ENCODE data around the gene FCRL6. TPM values are rescaled to one million over a fixed set of nuclear protein-coding genes. Genes with fewer than 3 reads are reported as not detected.

Gene FCRL6
- total RNA-seq, 1 donor from 2014 or later, result not detected

DNA sequence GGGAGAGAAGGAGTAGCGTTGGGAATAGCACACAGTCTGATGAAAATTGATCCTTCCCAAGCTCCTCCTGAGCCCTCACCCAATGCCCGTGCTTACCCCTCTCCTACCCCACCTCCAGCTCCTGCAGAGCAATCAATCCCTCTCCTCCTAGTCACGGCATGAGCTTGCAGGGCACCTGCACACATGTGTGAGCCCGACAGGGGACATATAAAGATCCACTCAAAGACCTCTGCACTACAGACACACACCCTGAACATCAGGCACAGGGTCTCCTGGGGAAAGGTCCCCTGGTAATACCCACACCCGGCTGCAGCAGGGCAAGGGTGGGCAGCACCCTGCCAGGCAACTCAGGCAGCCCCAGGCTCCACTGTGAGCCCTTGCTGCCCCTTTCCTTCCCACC lies 59.9 kb downstream of the FCRL6 start:
- TF ChIP-seq, protein P1, sequence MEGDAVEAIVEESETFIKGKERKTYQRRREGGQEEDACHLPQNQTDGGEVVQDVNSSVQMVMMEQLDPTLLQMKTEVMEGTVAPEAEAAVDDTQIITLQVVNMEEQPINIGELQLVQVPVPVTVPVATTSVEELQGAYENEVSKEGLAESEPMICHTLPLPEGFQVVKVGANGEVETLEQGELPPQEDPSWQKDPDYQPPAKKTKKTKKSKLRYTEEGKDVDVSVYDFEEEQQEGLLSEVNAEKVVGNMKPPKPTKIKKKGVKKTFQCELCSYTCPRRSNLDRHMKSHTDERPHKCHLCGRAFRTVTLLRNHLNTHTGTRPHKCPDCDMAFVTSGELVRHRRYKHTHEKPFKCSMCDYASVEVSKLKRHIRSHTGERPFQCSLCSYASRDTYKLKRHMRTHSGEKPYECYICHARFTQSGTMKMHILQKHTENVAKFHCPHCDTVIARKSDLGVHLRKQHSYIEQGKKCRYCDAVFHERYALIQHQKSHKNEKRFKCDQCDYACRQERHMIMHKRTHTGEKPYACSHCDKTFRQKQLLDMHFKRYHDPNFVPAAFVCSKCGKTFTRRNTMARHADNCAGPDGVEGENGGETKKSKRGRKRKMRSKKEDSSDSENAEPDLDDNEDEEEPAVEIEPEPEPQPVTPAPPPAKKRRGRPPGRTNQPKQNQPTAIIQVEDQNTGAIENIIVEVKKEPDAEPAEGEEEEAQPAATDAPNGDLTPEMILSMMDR (IDR thresholded peaks at IDR 0.05), result no peak
- no peak overlapping the region for H3K4me3 Mint-ChIP-seq (ENCODE audit: unreplicated experiment)
- no peaks in the 10 kb centered on the region for H3K36me3 Mint-ChIP-seq (ENCODE audit: low read depth)
- no peaks in the 10 kb centered on the region for H3K9me3 Mint-ChIP-seq (ENCODE audit: low read depth)
- DNase-seq (ENCODE audit: low spot score), result no peak
- no peaks in the 10 kb centered on the region for H3K27me3 Mint-ChIP-seq (ENCODE audit: low read depth)
- H3K4me1 Mint-ChIP-seq (ENCODE audit: low read depth), result no peaks in the 10 kb centered on the region
- H3K27ac Mint-ChIP-seq (ENCODE audit: unreplicated experiment), result no peak overlapping the region

DNA sequence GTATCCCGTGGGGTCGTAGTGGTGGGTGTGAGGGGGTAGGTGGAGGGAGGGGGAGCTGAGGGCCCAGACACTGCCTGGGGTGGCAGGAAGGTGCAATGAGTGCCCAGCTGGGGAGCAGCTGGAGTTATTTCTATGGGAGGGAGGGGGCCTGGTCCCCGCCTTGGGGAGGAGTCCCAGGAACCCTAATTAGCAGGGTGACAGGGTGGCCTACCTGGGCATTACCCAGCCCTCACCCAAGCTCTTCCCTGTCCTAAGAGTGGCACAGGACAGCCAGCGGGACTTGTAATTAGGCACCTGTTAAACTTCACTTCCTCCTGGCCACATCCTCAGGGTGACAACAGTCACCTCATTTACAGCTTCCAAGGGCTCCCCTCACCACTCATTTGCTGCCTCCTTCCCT lies 60.4 kb downstream of the FCRL6 start, which contains the start of gene VSIG8:
VSIG8 (minus strand) TSS at position 101 of the 400 bp plus-strand sequence. CDS start 136 bp downstream, outside the sequence.
- no peaks in the 10 kb centered on the region for H3K27me3 Mint-ChIP-seq (ENCODE audit: low read depth)
- H3K36me3 Mint-ChIP-seq (ENCODE audit: low read depth), result no peaks in the 10 kb centered on the region
- DNase-seq (ENCODE audit: low spot score), result no peak
- TF ChIP-seq, protein P1 (IDR thresholded peaks at IDR 0.05), result no peak
- no peak within 1 kb of the TSS for H3K27ac Mint-ChIP-seq (ENCODE audit: unreplicated experiment)
- H3K4me1 Mint-ChIP-seq (ENCODE audit: low read depth), result no peaks in the 10 kb centered on the region
- H3K4me3 Mint-ChIP-seq (ENCODE audit: unreplicated experiment), result no peak within 1 kb of the TSS
- no peaks in the 10 kb centered on the region for H3K9me3 Mint-ChIP-seq (ENCODE audit: low read depth)

DNA sequence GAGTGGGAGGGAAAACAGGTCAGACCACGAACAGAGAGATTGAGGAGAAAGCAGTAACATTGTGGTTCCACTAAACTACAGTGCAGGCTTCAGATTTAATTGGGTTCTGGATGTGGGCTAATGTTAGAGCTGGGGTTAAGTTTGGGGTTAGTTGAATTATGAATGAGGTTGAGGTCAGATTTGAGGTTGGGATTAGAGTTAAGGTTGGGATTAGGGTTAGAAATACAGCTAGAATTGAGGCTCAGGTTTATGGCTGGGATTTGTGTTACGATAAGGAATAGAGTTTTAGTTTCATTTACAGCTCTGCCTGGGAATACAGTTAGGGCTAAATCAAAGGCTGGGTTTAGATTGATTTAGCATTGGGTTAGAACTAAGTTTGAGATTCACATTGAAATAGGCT lies 62.1 kb downstream of the FCRL6 start:
- H3K36me3 Mint-ChIP-seq (ENCODE audit: low read depth), result no peaks in the 10 kb centered on the region
- no peaks in the 10 kb centered on the region for H3K27me3 Mint-ChIP-seq (ENCODE audit: low read depth)
- H3K9me3 Mint-ChIP-seq (ENCODE audit: low read depth), result no peaks in the 10 kb centered on the region
- no peak overlapping the region for H3K4me3 Mint-ChIP-seq (ENCODE audit: unreplicated experiment)
- TF ChIP-seq, protein P1 (IDR thresholded peaks at IDR 0.05), result no peak
- peaks cover 7% of the 10 kb centered on the region for H3K4me1 Mint-ChIP-seq (ENCODE audit: low read depth)
- no peak overlapping the region for H3K27ac Mint-ChIP-seq (ENCODE audit: unreplicated experiment)
- no peak for DNase-seq (ENCODE audit: low spot score)

Other genes starting within 250 kb of the FCRL6 start
- not detected in 3 replicates for gene APCS, start 214.5 kb upstream of the FCRL6 start, total RNA-seq
- not detected in 3 replicates for gene CRP, start 87.8 kb upstream of the FCRL6 start, total RNA-seq
- gene DUSP23, start 21.4 kb upstream of the FCRL6 start, total RNA-seq, result 15.4 to 21.3 TPM (median 16.9 TPM) in 3 replicates
- not detected in 3 replicates for gene SLAMF8, start 24.5 kb downstream of the FCRL6 start, total RNA-seq
- not detected in 3 replicates for gene VSIG8, start 60.3 kb downstream of the FCRL6 start, total RNA-seq
- 0.37 to 0.95 TPM (median 0.73 TPM) in 3 replicates for gene CFAP45, start 97.8 kb downstream of the FCRL6 start, total RNA-seq
- 222 to 392 TPM (median 388 TPM) in 3 replicates for gene TAGLN2, start 123.1 kb downstream of the FCRL6 start, total RNA-seq
- not detected in 3 replicates for gene IGSF9, start 143.3 kb downstream of the FCRL6 start, total RNA-seq
- not detected in 3 replicates for gene SLAMF9, start 151.9 kb downstream of the FCRL6 start, total RNA-seq
- 5.7 to 6.9 TPM (median 6.5 TPM) in 3 replicates for gene PIGM, start 229.6 kb downstream of the FCRL6 start, total RNA-seq